Measurements from ENCODE around the gene COLQ. TPM values are rescaled to one million over a fixed set of nuclear protein-coding genes. Genes with fewer than 3 reads are reported as not detected.
"Not testable (repeated sequence)": the region's sequence is repeated elsewhere in the genome, so short reads cannot be mapped to it uniquely, and the experiment has no call there.

Gene COLQ
- total RNA-seq, 2 donors from 2014 or later = 1.8 to 5.3 TPM

DNA sequence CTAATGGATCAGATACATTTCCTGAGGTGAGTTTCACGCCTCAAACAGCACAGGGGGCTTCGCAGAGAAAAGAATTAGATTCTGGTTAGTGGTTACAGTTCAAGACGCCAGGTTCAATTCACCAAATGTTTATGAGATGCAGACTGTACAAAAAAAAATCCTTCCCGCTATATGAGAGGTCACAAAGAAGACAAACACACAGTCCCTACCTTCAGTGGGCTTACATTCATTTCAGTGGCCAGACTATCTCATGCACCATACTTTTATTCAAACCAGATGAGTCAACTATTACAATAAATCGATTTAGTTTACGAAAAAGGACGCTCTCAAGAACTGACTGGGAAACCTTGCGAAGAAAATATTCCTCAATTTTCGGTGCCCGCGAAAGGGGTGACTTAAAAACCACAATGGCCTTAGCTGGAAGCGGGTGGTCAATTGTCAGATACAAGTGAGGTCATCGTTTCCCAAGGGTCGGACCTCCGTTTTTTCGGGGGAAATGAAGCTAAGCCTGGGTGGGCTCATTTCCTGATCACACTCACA lies 94.9 kb downstream of the COLQ start:
- Histone ChIP-seq H3K27me3 (no peaks in the 10 kb centered on the region), H3K4me3 (peak overlapping the region; percentile 64 to 83), H3K4me1 (peaks cover 22% of the 10 kb centered on the region), H3K9me3 (no peaks in the 10 kb centered on the region), H3K27ac (peak overlapping the region in 3 of 4 donors; percentile 21 to 80 (median 78)), H3K36me3 (replicated peaks in 1 of 2; ENCODE audit: insufficient read depth in 1 of 2, low read depth in 2 of 2) (no peaks in the 10 kb centered on the region)
- TF ChIP-seq, protein P1, sequence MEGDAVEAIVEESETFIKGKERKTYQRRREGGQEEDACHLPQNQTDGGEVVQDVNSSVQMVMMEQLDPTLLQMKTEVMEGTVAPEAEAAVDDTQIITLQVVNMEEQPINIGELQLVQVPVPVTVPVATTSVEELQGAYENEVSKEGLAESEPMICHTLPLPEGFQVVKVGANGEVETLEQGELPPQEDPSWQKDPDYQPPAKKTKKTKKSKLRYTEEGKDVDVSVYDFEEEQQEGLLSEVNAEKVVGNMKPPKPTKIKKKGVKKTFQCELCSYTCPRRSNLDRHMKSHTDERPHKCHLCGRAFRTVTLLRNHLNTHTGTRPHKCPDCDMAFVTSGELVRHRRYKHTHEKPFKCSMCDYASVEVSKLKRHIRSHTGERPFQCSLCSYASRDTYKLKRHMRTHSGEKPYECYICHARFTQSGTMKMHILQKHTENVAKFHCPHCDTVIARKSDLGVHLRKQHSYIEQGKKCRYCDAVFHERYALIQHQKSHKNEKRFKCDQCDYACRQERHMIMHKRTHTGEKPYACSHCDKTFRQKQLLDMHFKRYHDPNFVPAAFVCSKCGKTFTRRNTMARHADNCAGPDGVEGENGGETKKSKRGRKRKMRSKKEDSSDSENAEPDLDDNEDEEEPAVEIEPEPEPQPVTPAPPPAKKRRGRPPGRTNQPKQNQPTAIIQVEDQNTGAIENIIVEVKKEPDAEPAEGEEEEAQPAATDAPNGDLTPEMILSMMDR (IDR thresholded peaks at IDR 0.05) = no peak
- no peak for TF ChIP-seq POLR2A (IDR thresholded peaks at IDR 0.05)
- WGBS, 2 donors = 33 to 47% methylated on average over 16 of the region's 16 CpGs
- ATAC-seq (no peak), DNase-seq (no peak)
- intact Hi-C loops (cut with DNase I) = no loop called here

DNA sequence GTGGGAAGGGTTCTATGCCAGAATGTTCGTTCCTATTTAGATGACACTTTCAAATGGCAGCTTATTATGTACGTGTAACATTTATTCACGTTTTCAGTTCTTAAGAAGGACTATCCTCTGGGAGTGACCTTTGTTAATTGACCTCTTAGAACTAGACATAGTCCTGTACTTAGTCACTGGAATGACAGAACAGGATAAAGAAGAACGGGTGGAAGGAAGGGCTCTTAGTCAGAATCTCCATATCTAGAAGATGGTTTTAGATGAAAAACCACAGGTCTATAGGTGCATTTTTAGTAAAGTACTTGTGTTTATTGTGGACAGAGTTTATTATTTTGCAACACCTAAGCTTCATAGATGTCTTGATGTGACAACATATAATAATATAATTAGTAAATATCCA lies 100.6 kb downstream of the COLQ start:
- TF ChIP-seq POLR2A (IDR thresholded peaks at IDR 0.05) = no peak
- TF ChIP-seq, protein P1 (IDR thresholded peaks at IDR 0.05) = no peak
- H3K4me3 ChIP-seq = no peak overlapping the region
- DNase-seq (no peak), ATAC-seq (no peak)
- 78 to 80% methylated on average over 4 of the region's 4 CpGs for WGBS, 2 donors
- H3K27ac ChIP-seq = no peak overlapping the region
- peaks cover 4% of the 10 kb centered on the region for H3K4me1 ChIP-seq
- H3K9me3 ChIP-seq = no peaks in the 10 kb centered on the region
- intact Hi-C loops (cut with DNase I) = no loop called here
- H3K36me3 ChIP-seq (replicated peaks in 1 of 2; ENCODE audit: insufficient read depth in 1 of 2, low read depth in 2 of 2) = no peaks in the 10 kb centered on the region
- H3K27me3 ChIP-seq = no peaks in the 10 kb centered on the region

DNA sequence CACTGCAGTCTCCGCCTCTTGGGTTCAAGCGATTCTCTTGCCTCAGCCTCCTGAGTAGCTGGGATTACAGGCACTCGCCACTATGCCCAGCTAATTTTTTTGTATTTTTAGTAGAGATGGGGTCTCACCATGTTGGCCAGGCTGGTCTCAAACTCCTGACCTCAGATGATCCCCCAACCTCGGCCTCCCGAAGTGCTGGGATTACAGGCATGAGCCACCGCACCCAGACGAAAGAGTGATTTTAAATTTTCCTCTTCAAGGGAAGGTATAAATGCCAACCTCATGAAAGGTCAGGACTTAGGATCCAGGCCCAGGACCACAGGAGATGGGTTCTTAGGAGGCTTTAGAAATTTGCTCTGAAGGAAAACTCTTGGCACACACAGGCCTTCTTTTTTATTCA lies 110.5 kb downstream of the COLQ start:
- DNase-seq; ATAC-seq; H3K9me3 ChIP-seq; H3K36me3 ChIP-seq (replicated peaks in 1 of 2; ENCODE audit: insufficient read depth in 1 of 2, low read depth in 2 of 2); H3K27ac ChIP-seq; intact Hi-C loops (cut with DNase I); H3K27me3 ChIP-seq; H3K4me1 ChIP-seq; H3K4me3 ChIP-seq: not testable (repeated sequence)
- WGBS, 2 donors = 95% methylated on average over 7 of the region's 7 CpGs

DNA sequence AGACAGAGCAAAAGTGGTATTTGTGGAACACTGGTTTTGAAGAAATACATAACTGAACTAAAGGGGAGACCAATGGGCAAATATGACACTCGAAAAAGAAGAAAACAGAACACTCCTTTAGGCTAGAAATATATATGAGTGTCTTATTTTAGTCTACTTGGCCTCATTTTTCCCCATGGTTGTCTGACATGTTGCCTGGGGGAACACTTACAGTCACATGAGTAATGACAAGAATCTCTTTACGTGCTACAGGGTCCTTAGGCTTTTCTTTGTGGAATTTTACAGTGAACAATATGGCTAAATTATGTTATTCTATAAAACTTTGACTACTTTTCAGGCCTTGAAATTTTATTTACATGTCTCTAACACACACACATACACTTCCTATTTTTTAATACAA lies 111.7 kb downstream of the COLQ start:
- DNase-seq (no peak), ATAC-seq (no peak)
- H3K9me3 ChIP-seq = no peaks in the 10 kb centered on the region
- H3K4me1 ChIP-seq = no peaks in the 10 kb centered on the region
- H3K27ac ChIP-seq = no peak overlapping the region
- no peaks in the 10 kb centered on the region for H3K27me3 ChIP-seq
- TF ChIP-seq POLR2A (IDR thresholded peaks at IDR 0.05) = no peak
- TF ChIP-seq, protein P1 (IDR thresholded peaks at IDR 0.05) = no peak
- 91 to 94% methylated on average over 2 of the region's 2 CpGs for WGBS, 2 donors
- H3K36me3 ChIP-seq (replicated peaks in 1 of 2; ENCODE audit: insufficient read depth in 1 of 2, low read depth in 2 of 2) = peaks cover 0 to 8% of the 10 kb centered on the region in 2 donors
- H3K4me3 ChIP-seq = no peak overlapping the region
- intact Hi-C loops (cut with DNase I) = no loop called here

DNA sequence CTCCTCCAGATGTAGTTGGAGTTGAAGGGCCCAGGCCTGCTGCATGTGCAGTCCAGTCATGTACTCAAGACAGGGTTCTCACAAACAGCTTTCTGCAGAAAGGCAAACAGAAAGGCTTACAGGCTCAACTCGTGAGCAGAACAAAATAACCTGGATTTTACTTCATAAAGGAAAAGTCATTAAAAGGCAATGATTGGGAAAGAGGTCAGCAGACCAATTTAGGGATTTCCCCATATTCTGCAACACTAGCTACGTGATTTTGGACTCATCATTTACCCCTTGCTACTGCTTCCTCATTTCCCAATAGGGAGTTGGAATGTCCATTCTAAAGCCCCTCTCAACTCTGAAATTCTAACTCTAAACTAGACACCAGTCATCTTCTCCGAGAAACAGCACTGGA lies 112.3 kb downstream of the COLQ start:
- no peak overlapping the region for H3K4me3 ChIP-seq
- no peak overlapping the region for H3K27ac ChIP-seq
- 69 to 79% methylated on average over 3 of the region's 3 CpGs for WGBS, 2 donors
- H3K36me3 ChIP-seq (replicated peaks in 1 of 2; ENCODE audit: insufficient read depth in 1 of 2, low read depth in 2 of 2) = peaks cover 0 to 7% of the 10 kb centered on the region in 2 donors
- intact Hi-C loops (cut with DNase I) = no loop called here
- ATAC-seq = no peak
- H3K4me1 ChIP-seq = no peaks in the 10 kb centered on the region
- no peak for DNase-seq
- H3K9me3 ChIP-seq = no peaks in the 10 kb centered on the region
- no peaks in the 10 kb centered on the region for H3K27me3 ChIP-seq
- no peak for TF ChIP-seq POLR2A (IDR thresholded peaks at IDR 0.05)
- TF ChIP-seq, protein P1 (IDR thresholded peaks at IDR 0.05) = no peak

Data from body of pancreas (tissue), 4 donors.